HG03457 (cell line): Measurements from ENCODE around the gene NHSL1.

Experiments
- ATAC-seq: cut with Tn5 transposase; IDR thresholded peaks from one replicate; pipeline ENCODE4 v1.9.1; 2021; ENCODE audit warnings: moderate number of reproducible peaks; ENCODE audit not compliant: unreplicated experiment

NHSL1 gene

DNA sequence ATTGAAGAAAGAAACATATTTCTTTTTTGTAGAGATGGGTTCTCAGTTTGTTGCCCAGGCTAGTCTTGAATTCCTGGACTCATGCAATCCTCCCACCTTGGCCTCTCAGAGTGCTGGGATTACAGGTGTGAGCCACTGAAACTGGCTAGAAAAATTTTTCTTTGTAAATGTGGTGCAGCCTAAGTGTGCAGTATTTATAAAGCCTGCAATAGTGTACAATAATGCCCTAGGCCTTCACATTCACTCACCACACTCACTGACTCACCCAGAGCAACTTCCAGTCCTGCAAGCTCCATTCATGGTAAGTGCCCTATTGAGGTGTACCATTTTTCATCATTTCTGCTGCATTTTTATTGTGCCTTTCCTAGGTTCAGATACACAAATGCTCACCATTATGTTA lies 31.4 kb downstream of the NHSL1 start:
- no peak for ATAC-seq

DNA sequence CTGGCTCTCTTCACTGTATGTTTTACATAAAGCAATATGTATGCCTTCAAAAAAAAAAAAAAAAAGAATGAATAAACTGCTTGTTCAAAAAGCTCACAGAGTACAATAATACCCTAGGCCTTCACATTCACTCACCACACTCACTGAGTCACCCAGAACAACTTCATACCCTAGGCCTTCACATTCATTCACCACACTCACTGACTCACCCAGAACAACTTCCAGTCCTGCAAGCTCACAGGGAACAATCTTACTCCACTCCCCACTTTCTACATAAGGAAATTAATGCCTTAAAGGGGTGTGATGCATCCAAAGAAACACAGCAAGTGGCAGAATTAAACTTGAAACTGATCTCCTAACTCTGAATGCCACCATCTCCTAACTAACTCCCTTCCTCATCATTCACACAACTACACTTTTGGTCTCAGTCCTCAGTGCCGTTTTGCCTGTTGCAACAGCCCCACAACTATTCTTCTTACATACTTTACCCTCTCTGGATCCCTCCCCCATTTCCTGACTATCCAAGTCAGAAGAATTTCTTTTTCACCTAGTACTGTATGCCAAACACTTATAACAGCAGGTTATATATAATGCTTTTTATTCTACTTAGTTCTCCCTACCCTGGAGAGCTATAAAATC lies 34.2 kb downstream of the NHSL1 start:
- no peak for ATAC-seq

DNA sequence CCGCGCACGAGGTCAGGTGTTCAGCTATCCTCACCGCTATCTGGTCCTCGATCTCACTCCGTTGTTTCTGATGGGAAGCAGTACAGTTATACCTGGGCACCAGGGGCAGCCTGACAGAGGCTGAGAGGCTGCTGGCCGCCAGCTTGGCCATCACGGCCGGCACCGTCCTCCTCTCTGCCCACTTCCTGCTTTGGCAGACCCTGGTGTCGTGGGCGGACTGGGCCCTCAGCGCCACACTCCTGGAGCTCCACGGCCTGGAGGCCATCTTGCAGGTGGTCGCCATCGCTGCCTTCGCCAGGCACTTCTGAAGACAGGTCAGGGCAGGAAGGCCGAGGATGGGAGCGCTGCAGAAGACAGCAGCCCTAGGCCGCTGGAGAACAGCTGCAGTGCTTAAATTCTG lies 35.2 kb downstream of the NHSL1 start:
- ATAC-seq, result no peak

DNA sequence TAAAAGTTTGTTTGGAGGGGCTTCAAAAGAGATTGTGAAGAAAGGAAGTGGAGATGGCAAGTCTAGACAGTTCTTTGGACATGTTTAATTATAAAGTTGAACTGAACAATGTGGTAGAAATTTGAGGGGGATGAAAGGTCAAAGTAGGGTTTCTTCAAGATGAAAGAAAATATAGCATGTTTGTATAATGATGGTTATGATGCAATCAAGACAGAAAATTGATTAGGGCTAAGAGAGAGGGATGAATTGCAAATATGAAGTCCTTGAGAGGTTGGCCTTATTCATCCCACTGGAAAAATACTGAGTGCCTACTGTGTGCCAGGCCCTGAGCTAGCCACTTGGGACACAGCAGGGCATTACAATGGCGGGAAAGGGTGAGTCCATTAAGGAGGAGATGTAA lies 37.6 kb downstream of the NHSL1 start:
- ATAC-seq, result no peak

DNA sequence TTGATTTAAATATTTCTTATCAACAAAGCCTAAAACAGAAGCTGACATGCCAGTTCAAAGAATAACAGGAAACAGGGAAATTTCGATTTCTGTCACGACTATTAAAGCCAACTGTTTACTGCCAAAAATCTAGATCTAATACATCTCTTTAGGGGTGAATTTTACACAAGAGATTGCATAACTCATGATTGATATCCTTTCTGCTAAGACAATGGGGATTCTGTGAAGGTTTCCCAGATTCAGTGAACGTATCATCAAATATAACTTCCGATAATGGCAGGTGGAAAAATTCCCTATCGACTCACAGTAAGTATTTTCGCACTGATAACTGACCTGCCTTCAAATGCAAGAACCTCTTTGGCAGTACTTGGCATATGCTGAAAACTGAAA lies 42.9 kb downstream of the NHSL1 start:
- ATAC-seq, result no peak

DNA sequence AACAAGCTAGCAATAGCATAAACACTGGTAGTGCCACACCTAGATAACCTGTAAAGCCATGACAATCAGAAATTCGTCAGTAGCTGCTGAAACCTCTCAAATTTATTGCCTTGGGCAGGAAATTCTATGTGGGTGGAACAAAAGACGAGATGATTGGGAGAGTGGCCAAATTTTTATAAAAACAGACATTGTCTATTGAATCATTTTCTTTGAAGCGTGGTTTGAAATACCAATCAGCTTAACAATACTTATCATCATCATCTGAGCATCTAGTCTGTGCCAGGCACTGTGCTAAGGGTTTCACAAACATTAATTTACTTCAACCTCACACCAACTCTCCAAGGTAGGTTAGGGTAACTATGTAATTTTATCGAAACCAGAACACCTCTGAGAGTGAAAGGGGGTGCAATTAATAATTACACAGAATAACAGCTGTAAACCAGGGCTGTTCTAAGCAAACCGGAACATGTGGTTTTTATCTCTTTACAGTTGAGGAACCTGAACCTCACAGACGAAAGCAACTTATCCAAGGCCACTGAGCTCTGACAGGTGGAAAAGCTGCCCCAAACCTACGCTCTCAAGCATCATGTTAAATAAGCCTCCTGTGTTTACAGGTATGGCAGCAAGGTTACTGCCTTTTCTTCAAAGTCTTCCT lies 43.4 kb downstream of the NHSL1 start:
- ATAC-seq, result peak; percentile 98

DNA sequence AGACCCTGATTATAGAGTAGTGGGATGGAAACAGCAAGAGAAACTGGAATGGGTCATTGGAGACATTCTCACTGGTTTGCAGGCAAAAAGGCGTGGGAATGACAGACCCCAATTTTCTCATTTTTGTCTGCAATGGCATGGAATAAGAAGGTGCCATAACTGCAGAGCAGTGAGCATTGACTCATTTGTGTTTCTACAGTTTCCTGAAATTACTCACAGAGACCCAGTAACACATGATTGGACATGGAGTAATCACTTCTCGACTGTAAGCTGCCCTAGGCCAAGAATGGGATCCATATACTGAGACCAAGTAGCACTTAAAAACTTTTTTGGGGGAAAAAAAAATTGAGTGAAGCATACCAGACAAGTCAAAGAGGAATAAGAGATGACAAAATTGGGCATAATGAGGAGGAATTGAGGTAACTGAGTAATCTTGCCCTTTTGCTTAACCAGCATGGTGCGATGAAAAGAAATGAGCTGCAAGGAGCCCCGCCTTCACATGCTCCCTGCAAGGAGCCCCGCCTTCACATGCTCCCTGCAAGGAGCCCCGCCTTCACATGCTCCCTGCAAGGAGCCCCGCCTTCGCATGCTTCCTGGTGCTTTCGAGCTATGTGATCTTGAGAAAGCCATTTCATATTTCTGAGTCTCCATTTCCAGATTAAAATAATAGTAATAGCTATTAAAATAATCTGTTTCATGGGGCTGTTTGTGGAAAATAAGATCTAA lies 44.1 kb downstream of the NHSL1 start:
- ATAC-seq, result no peak

DNA sequence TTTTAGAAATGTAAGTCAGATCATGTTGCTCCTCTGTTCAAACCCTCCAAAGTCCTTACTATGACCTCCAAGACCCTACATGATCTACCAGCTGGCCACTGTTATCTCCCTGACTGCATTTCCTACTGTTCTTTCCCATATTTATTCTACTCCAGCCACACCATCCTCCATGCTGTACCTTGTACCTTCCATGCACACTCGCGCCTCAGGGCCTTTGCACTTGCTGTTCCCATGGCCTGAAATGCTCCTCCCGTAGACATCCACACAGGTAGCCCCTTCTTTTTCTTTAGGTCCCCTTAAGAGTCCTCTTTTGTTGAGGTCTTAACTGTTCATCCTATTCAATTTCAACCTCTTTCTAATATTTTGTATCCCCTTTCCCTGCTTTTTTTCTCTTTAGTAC lies 48.3 kb downstream of the NHSL1 start:
- ATAC-seq, result no peak

DNA sequence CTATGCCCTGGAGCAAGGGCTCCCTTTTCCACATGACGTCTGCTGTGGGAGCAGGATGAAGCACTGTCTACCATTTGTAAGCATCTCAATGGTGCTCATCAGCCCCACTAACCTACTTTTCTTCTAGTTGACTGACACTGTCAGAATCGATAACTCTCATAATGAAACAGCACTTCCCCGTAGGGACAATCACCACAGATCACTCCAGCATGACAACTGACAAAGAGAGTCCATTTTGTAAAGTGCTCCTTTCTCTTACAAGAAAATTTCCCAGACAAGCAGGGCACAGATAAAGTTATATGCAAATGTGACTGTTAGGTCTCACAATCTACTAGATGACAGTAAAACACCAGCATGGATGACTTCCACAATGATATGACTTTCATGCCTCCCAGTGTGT lies 48.8 kb downstream of the NHSL1 start:
- no peak for ATAC-seq

DNA sequence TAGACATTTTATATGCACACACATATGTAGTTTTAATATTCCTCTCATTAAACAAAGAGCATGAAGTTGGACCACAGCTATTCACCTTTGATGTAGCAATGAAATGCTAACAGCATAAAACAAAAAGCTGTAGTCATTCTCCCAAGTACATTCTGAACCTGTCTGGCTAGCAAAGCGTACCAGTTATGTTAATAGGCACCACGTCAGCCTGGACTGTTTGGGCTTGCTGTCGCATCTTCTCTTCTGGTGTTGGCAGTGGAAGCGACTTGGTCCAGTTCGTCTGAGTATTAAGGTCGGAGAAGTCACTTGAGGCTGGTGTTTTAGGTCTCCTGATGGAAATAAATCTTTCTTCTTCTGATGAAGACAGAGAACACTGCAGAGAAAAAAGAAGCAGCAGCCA lies 52.5 kb downstream of the NHSL1 start:
- ATAC-seq, result no peak

DNA sequence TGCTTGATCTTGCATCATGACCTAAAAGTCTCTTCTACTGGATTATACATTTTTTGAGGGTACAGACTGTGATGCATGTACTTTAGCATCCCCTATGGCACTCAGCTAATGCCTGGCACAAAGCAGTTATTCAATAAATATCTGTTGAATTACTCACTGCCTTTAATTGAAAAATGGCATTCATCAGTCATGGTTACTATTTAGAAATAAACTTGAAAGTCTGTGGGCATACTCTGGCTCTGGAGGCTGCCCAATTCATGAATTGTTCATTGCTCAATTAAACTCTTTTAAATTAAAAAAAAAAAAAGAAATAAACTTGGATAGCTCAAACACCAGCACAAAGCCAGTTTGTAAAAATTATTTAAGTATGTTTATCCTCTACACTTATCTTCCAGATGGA lies 55.3 kb downstream of the NHSL1 start:
- no peak for ATAC-seq

DNA sequence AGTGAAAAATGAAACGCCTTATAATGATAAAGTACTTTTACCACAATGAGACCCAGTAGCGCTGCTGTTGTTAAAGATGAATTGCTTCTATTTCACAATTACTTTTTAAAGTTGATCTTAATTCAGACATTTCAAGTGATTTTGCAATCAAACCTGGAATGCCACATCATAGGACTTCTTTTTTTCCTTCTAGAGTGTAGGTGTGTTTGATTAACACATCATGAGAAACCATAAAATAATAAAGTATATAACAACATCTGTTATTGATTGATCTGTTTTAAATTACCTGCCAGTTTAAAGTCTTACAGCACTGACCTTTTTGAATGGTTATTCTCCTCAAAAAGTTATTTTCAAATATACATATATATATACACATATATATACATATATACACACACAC lies 56.6 kb downstream of the NHSL1 start:
- ATAC-seq, result no peak

DNA sequence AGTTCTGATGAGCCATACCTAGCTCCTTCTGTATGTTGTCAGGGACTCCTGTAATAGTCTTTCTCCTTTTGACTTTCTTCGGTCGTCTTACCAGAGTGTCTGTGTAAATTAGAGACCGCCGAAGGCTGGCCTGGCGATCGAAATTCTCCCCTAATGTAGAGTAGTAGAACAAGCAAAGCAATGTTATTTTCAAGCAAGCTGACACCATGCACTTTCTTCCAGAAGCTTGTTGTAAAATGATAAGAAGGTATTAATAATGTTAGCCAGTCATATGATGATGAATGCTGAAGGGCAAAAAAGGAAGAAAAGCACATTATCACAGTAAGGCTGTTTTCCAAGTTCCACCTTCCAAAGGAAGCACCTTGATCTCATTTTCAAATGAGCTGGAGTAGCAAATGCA lies 57.3 kb downstream of the NHSL1 start:
- no peak for ATAC-seq

DNA sequence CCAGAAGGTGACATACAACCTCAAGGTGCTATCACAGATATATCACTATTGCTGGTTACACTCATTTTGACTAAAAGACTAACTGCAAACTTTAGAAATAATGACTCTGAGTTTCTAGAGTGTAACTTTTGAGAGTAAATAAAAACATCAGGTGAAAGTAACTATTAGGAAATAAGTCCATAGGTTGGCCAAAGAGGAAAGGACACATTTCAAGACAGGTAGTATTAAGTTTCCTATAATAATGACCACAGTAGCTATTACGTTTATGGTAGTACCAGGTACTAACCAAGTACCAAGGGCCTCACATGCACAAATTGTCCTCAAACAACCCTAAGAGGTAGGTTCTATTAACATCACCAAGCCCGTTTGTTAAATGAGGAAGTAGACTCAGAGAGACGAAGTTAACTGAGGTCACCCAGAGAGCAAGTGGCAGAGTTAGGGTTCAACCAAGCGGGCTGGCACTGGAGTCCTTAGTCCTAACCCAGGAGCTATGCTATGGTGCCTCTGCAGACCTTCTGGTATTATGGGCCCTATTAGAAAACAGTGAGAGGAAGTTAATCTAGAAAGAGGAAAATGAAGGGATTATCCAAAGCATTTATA lies 58.4 kb downstream of the NHSL1 start:
- ATAC-seq, result no peak

DNA sequence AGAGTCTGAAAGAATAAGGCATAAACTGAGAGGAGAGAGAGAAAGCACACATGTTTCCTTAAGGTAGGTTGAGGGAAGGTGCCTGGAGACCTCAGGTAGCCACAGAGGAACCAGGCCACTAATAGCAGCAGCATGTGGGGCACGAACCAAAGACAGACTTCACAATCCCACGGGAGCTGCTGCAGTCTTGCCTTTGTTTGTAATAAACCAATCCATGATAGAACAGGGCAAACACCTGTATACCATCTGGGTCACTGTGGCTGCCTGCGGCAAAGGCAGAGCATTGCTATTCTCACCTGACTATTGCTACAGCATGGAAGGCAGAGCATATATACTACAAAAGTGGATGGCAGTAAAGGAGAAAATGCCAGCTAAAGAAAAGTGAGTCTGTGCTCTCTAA lies 59.0 kb downstream of the NHSL1 start:
- ATAC-seq, result no peak

DNA sequence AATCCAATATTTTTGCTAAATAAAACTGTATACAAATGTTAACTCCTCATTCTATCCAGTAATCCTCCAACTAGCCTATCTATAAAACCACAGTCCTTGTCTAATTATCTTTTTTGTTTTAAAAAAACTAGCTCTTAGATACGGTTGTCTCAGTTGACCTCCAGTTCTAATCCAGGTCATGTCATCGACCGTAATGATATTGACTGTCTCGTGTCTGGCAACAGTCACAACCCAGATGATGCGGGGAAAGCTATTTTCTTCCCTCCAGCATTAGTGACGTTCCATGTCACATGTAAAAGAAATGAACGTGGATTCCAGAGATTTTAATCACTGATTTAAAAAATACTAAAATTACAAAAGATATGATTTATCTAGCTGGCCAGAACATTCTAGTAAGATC lies 59.7 kb downstream of the NHSL1 start:
- no peak for ATAC-seq

DNA sequence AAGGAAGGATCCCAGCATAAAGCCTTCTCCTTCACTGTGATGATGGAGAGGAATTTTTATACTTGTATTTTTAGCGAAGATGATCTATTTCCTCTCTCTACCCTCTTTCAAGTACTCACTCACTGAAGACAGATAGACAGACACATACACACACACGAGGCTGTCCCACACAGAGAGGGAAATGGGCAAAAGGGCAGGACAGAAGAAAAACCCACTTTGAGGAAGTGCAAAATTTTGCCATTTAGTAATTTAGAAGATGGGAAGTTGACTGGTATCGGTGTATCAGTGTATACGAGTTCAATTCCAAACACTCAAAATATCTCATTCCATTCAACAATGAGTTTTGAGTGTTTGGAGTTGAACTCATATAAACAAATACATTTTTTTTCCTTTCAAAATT lies 64.4 kb downstream of the NHSL1 start:
- no peak for ATAC-seq

DNA sequence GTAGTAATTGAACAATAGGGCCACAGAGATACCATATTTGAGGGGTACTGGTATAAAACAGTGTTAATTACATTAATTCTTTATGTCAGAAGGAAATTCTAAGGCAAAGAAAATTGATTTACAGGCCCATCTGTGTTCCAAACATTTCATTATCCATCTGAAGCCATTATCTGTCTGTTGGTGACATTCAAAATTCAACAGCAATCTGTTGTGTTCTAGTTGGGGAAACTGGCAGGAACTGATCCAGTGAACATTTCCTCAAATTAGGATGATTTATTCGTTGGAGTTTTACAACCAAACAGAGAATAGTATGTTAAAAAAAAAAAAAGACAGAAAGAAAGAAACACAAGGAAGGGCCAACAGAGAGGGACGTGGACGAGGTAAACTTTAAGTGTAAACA lies 65.2 kb downstream of the NHSL1 start:
- ATAC-seq, result no peak

DNA sequence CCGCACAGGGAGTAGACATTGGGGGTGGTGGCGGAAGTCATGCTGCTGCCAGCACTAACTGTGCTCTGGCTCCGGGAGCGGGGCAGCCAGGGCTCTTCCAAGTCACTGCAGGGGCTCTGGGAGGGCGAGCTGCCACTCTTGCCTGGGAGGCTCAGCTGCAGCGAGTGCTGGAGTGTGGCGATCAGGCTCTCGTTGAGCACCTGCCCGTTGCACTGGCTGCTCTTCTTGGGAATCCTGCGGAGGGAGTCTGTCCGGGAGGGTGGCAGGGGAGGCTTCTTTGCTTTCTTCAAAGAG lies 67.3 kb downstream of the NHSL1 start:
- ATAC-seq, result no peak

DNA sequence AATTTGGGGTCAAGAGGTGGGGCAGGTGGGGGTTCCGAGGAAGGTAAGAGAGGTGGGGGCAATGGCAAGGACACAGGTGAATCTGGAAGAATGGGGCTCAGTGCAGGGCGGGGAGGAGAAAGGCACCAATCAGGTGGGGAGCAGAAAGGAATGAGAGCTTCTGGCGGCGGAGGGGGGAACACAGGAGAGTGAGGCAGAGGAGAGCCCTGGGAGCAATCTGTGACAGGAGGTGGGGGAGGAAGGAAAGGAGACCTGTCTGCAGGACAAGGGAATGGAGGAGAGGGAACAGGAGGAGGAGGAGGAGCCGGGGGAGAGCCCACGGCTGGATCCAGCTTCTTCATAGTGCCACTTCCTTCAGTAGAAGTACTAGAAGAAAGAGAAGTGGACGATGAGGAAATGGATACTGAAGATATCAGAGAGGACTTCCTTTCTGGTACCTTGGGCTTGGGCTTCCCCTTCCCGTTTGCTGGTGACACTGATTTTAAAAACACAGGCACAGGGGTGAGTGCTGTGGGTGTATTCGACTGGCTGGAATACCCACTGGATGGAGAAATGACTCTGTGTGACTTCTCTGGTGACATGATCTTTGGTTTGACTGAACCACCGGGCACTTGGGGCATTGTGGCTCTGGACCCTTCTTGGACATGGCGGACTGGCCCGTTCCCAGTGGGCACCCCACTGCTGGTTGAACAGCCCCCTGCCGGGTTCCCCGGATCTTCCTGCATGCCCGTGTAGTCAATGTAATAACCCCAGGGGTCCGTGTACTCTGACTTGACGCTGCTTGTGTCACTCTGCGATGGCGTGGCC lies 67.8 kb downstream of the NHSL1 start:
- no peak for ATAC-seq

DNA sequence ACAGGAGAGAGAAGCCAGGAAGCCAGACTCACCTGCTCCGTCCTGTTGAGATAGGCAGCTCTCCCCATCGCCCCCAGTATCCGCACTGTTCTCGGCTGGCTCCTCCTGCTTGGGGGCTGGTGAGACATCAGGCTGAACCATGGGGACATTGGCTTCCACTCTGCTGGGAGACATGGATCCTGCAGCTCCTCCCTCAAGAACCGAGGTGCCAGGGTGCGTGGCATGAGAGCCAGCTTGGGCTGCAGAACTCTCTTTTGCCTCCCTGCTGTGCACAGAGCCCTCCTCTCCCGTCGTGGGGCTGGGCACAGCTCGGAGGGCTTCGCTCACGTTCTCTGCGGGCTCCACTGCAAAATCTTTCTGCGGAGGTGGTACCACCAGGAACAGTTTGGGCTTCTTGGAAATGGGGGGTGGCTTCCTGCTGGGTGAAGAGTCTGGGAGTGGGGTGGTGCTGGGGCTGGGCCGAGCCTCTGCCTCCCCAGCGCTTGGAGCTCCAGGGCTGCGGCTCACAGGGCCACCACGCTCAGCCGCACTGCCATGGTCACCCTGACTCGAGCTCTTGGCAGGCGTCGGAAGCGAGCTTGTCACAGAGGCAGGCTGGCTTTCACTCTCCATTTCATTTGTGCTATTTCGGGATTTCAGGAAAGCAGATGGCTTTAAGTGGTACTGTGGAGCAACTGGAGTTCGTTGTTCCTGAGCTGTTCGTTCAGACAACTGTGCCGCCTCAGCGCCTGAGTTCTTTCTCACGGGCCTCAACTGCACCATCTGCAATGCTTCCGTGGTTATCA lies 68.7 kb downstream of the NHSL1 start:
- ATAC-seq, result no peak
